HepG2 (cell line): Measurements from ENCODE around the gene CDC42BPG. TPM values are rescaled to one million over a fixed set of nuclear protein-coding genes. Genes with fewer than 3 reads are reported as not detected.

ENCODE experiments used
- CCAR2 ChIP-seq: fragments of 200-400 bp; formaldehyde crosslinking; optimal IDR thresholded peaks from 2 replicates; pipeline ENCODE3; 2018; ENCODE audit warnings: low read depth, mild to moderate bottlenecking, low read length, moderate library complexity
- CHD2 ChIP-seq: IDR thresholded peaks from 2 replicates; pipeline ENCODE4 v1.6.1; 2011; ENCODE audit warnings: low read depth, low read length, improper control_type of control experiment
- FOXK1 ChIP-seq: sonication (generic); formaldehyde crosslinking; IDR thresholded peaks from 2 replicates; pipeline ENCODE4 v1.4.0; 2020; ENCODE audit warnings: low read depth, missing genetic modification reagents, borderline replicate concordance
- HNRNPUL1 ChIP-seq: fragments of 200-400 bp; formaldehyde crosslinking; IDR thresholded peaks from 2 replicates; pipeline ENCODE4 v1.6.1; 2017; ENCODE audit warnings: low read depth, mild to moderate bottlenecking, low read length, moderate library complexity
- IRF2 ChIP-seq: IDR thresholded peaks from 2 replicates; pipeline ENCODE4 v1.6.1; 2018; ENCODE audit warnings: missing genetic modification reagents, missing compliant biosample characterization
- KAT7 ChIP-seq: IDR thresholded peaks from 2 replicates; pipeline ENCODE4 v1.6.1; 2018; ENCODE audit warnings: borderline replicate concordance, missing compliant biosample characterization
- KDM5B ChIP-seq: sonication (generic); formaldehyde crosslinking; IDR thresholded peaks from 2 replicates; pipeline ENCODE4 v1.4.0; 2020; ENCODE audit warnings: missing genetic modification reagents, mild to moderate bottlenecking, borderline replicate concordance
- MIXL1 ChIP-seq: IDR thresholded peaks from 2 replicates; pipeline ENCODE4 v1.6.1; 2016
- PAF1 ChIP-seq: IDR thresholded peaks from 2 replicates; pipeline ENCODE4 v1.6.1; 2016; ENCODE audit warnings: missing genetic modification reagents, missing compliant biosample characterization
- PCBP1 ChIP-seq: fragments of 200-400 bp; formaldehyde crosslinking; IDR thresholded peaks from 2 replicates; pipeline ENCODE4 v1.6.1; 2017; ENCODE audit warnings: mild to moderate bottlenecking, low read depth, low read length, borderline replicate concordance
- PCBP2 ChIP-seq: fragments of 200-400 bp; formaldehyde crosslinking; optimal IDR thresholded peaks from 2 replicates; pipeline ENCODE3; 2018; ENCODE audit warnings: low read length, low read depth; ENCODE audit not compliant: poor library complexity, severe bottlenecking
- RBM22 ChIP-seq: fragments of 200-400 bp; formaldehyde crosslinking; optimal IDR thresholded peaks from 2 replicates; pipeline ENCODE3; 2017; ENCODE audit warnings: mild to moderate bottlenecking, low read length, moderate library complexity
- SIX4 ChIP-seq: sonication (generic); formaldehyde crosslinking; IDR thresholded peaks from 2 replicates; pipeline ENCODE4 v1.4.0; 2020; ENCODE audit warnings: missing genetic modification reagents
- ZKSCAN1 ChIP-seq: fragments of 150-350 bp; IDR thresholded peaks from 2 replicates; pipeline ENCODE4 v1.6.1; 2014; ENCODE audit warnings: low read length
- ZMYM3 ChIP-seq: sonication (generic); formaldehyde crosslinking; IDR thresholded peaks from 2 replicates; pipeline ENCODE4 v1.5.1; 2020; ENCODE audit warnings: mild to moderate bottlenecking, missing genetic modification reagents
- ZNF331 ChIP-seq: sonication (generic); formaldehyde crosslinking; IDR thresholded peaks from 2 replicates; pipeline ENCODE4 v1.4.0; 2020; ENCODE audit warnings: missing genetic modification reagents
- ZNF530 ChIP-seq: sonication (generic); formaldehyde crosslinking; IDR thresholded peaks from 2 replicates; pipeline ENCODE4 v1.5.0; 2020; ENCODE audit warnings: low read depth, mild to moderate bottlenecking, missing genetic modification reagents
- ZNF670 ChIP-seq: sonication (generic); formaldehyde crosslinking; IDR thresholded peaks from 2 replicates; pipeline ENCODE4 v1.8.0; 2022; ENCODE audit warnings: mild to moderate bottlenecking, missing genetic modification reagents, borderline replicate concordance
- ZNF709 ChIP-seq: sonication (generic); formaldehyde crosslinking; IDR thresholded peaks from 2 replicates; pipeline ENCODE4 v1.5.0; 2020; ENCODE audit warnings: mild to moderate bottlenecking, missing genetic modification reagents
- ZNF776 ChIP-seq: sonication (generic); formaldehyde crosslinking; IDR thresholded peaks from 2 replicates; pipeline ENCODE4 v1.4.0; 2020; ENCODE audit warnings: mild to moderate bottlenecking, missing genetic modification reagents
- ZNF781 ChIP-seq: sonication (generic); formaldehyde crosslinking; IDR thresholded peaks from 2 replicates; pipeline ENCODE4 v1.5.1; 2020; ENCODE audit warnings: borderline replicate concordance, mild to moderate bottlenecking, missing genetic modification reagents; ENCODE audit errors: not compliant biosample characterization
- ZSCAN22 ChIP-seq: sonication (generic); formaldehyde crosslinking; IDR thresholded peaks from 2 replicates; pipeline ENCODE4 v1.4.0; 2020; ENCODE audit warnings: mild to moderate bottlenecking, missing genetic modification reagents
- polyA plus RNA-seq, 8 experiments: library from polyadenylated mRNA; depleted of rRNA in 3 of 8; stranded (reverse) in 7 of 8; unstranded in 1 of 8; fragments of >200 nt; fragmentation: Illumina TruSeq in 4 of 8; extraction: Trizol in 4 of 8; gene quantifications; 2 replicates each; pipeline versions ENCODE4 v1.2.1 to v1.2.3, GENCODE V29; 2011 to 2016; ENCODE audit warnings: low read depth in 4 of 8, missing spikeins in 1 of 8, mixed read lengths in 1 of 8; ENCODE audit not compliant: insufficient read depth in 1 of 8
- total RNA-seq, 5 experiments: library from RNA; depleted of rRNA; stranded (reverse); fragments of >200 nt; fragmentation: Illumina TruSeq; extraction: Trizol; gene quantifications; 2 replicates each; pipeline ENCODE4 v1.2.3, GENCODE V29; 2016; ENCODE audit warnings: low read depth in 1 of 5
- TF ChIP-seq, protein P1 (sequence below): sonication (generic); formaldehyde crosslinking; IDR thresholded peaks from 2 replicates; pipeline ENCODE4 v1.8.1; 2022; ENCODE audit warnings: low read depth, mild to moderate bottlenecking, missing genetic modification reagents
- TF ChIP-seq, protein P2 (sequence below), 2 experiments: sonication (generic) in 1 of 2; formaldehyde crosslinking in 1 of 2; IDR thresholded peaks; 2 replicates each; pipeline versions ENCODE4 v1.4.0 to v1.6.1; 2016 to 2020; ENCODE audit warnings: borderline replicate concordance in 1 of 2, low read depth in 1 of 2, mild to moderate bottlenecking in 1 of 2, missing genetic modification reagents in 1 of 2

The CDC42BPG gene
- total and polyA plus RNA-seq, 2 of the 13 experiments (the other 11 are each of a cell fraction or from before 2014, with no cell fraction given), result 0.55 to 1.4 TPM

DNA sequence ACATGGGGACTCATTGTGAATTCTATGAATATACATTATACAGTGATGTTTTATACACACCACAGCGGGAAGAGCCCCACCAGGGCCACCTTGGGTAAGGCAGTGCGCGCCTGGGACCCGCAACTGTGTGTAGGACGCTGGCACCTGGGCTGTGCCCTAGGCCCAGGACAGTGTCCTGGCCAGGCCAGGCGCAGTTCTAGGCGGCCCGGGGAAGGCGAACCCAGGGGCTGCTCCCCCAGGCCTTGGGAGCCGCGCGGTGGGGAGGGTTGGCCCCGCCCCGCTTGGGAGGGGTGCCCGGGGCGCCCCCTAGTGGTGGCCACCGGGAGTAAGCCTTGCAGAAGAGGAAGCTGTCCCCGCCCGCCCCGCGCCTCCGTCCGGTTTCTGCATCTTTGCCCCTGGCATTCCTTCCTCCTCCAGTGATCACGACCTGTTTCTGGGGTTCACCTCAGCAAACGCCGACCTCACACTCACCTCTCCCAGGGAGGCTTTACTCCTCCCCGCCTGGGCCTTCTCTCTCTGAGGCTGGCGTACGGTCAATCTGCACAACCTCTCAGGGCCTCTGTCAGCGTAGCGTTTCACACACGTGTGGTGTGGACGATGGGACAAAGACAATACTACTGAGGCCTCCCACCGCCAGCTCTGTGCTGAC lies 43.4 kb upstream of the CDC42BPG start (continued):
- TF ChIP-seq ZNF781 (CRISPR knock-in tag), result no peak
- peak; percentile 78 for TF ChIP-seq RBM22
- TF ChIP-seq ZNF530 (CRISPR knock-in tag), result no peak
- 0 out of 2 replicates have a peak, but pooled peaks have one; percentile 33 for TF ChIP-seq FOXK1 (CRISPR knock-in tag)
- TF ChIP-seq MIXL1 (CRISPR knock-in tag), result 0 out of 2 replicates have a peak, but pooled peaks have one; percentile 28
- peak; percentile 25; the same call in 1 of the 2 replicates for TF ChIP-seq KAT7 (CRISPR knock-in tag)
- TF ChIP-seq, protein P1, sequence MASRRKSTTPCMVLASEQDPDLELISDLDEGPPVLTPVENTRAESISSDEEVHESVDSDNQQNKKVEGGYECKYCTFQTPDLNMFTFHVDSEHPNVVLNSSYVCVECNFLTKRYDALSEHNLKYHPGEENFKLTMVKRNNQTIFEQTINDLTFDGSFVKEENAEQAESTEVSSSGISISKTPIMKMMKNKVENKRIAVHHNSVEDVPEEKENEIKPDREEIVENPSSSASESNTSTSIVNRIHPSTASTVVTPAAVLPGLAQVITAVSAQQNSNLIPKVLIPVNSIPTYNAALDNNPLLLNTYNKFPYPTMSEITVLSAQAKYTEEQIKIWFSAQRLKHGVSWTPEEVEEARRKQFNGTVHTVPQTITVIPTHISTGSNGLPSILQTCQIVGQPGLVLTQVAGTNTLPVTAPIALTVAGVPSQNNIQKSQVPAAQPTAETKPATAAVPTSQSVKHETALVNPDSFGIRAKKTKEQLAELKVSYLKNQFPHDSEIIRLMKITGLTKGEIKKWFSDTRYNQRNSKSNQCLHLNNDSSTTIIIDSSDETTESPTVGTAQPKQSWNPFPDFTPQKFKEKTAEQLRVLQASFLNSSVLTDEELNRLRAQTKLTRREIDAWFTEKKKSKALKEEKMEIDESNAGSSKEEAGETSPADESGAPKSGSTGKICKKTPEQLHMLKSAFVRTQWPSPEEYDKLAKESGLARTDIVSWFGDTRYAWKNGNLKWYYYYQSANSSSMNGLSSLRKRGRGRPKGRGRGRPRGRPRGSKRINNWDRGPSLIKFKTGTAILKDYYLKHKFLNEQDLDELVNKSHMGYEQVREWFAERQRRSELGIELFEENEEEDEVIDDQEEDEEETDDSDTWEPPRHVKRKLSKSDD, result 0 out of 2 replicates have a peak, but pooled peaks have one; percentile 18
- no peak for TF ChIP-seq CCAR2
- no peak for TF ChIP-seq HNRNPUL1
- no peak for TF ChIP-seq ZSCAN22 (CRISPR knock-in tag)
- TF ChIP-seq ZMYM3 (CRISPR knock-in tag), result no peak
- no peak; the same call in 1 of the 2 replicates for TF ChIP-seq PAF1
- no peak; the same call in 1 of the 2 replicates for TF ChIP-seq SIX4 (CRISPR knock-in tag)
- TF ChIP-seq PCBP1, result no peak
- peak; percentile 56; the same call in 1 of the 2 replicates for TF ChIP-seq ZNF331 (CRISPR knock-in tag)
- TF ChIP-seq, protein P2, sequence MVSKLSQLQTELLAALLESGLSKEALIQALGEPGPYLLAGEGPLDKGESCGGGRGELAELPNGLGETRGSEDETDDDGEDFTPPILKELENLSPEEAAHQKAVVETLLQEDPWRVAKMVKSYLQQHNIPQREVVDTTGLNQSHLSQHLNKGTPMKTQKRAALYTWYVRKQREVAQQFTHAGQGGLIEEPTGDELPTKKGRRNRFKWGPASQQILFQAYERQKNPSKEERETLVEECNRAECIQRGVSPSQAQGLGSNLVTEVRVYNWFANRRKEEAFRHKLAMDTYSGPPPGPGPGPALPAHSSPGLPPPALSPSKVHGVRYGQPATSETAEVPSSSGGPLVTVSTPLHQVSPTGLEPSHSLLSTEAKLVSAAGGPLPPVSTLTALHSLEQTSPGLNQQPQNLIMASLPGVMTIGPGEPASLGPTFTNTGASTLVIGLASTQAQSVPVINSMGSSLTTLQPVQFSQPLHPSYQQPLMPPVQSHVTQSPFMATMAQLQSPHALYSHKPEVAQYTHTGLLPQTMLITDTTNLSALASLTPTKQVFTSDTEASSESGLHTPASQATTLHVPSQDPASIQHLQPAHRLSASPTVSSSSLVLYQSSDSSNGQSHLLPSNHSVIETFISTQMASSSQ (IDR thresholded peaks at IDR 0.05; ENCODE audit: low read depth), result no peak
- TF ChIP-seq, protein P2 (CRISPR knock-in tag; IDR thresholded peaks at IDR 0.05; ENCODE audit: borderline replicate concordance), result peak; percentile 64; the same call in 1 of the 2 replicates
- peak; percentile 81 for TF ChIP-seq KDM5B (CRISPR knock-in tag)
- TF ChIP-seq CHD2, result no peak
- TF ChIP-seq PCBP2, result no peak
- TF ChIP-seq ZNF776, result peak; percentile 84; the same call in 1 of the 2 replicates
- TF ChIP-seq ZNF709 (CRISPR knock-in tag), result no peak
- TF ChIP-seq ZNF670 (CRISPR knock-in tag), result no peak
- no peak for TF ChIP-seq IRF2
- no peak for TF ChIP-seq ZKSCAN1
